ENCODE data around the gene MYH7.

MYH7 gene

GRCh38 chr14:23449314-23449713 lies 13.9 kb upstream of the MYH7 start:
- DNase-seq (ENCODE audit: low read depth in 2 of 2, low spot score in 1 of 2) = no peak

- no peak for DNase-seq (ENCODE audit: low read depth in 2 of 2, low spot score in 1 of 2)
These were observed 12.2 kb upstream of the MYH7 start for GRCh38 chr14:23447361-23448350.

GRCh38 chr14:23446291-23446851 lies 10.9 kb upstream of the MYH7 start:
- DNase-seq (ENCODE audit: low read depth in 2 of 2, low spot score in 1 of 2) = no peak

- DNase-seq (ENCODE audit: low read depth in 2 of 2, low spot score in 1 of 2) = no peak
These were observed 10.3 kb upstream of the MYH7 start for GRCh38 chr14:23445773-23446172.

- DNase-seq (ENCODE audit: low read depth in 2 of 2, low spot score in 1 of 2) = no peak
These were observed 8.9 kb upstream of the MYH7 start for GRCh38 chr14:23444314-23444713.

GRCh38 chr14:23443881-23444280 lies 8.4 kb upstream of the MYH7 start:
- DNase-seq (ENCODE audit: low read depth in 2 of 2, low spot score in 1 of 2) = no peak

GRCh38 chr14:23443411-23443812 lies 8.0 kb upstream of the MYH7 start:
- no peak for DNase-seq (ENCODE audit: low read depth in 2 of 2, low spot score in 1 of 2)

GRCh38 chr14:23442721-23443356 lies 7.4 kb upstream of the MYH7 start:
- no peak for DNase-seq (ENCODE audit: low read depth in 2 of 2, low spot score in 1 of 2)

- no peak for DNase-seq (ENCODE audit: low read depth in 2 of 2, low spot score in 1 of 2)
These were observed 5.6 kb upstream of the MYH7 start for GRCh38 chr14:23441076-23441475.

GRCh38 chr14:23439107-23439835 lies 3.8 kb upstream of the MYH7 start:
- DNase-seq (ENCODE audit: low read depth in 2 of 2, low spot score in 1 of 2) = no peak

- no peak for DNase-seq (ENCODE audit: low read depth in 2 of 2, low spot score in 1 of 2)
These were observed 2.9 kb upstream of the MYH7 start for GRCh38 chr14:23438101-23438971.

GRCh38 chr14:23437133-23438100 lies 2.0 kb upstream of the MYH7 start:
- no peak for DNase-seq (ENCODE audit: low read depth in 2 of 2, low spot score in 1 of 2)

- no peak for DNase-seq (ENCODE audit: low read depth in 2 of 2, low spot score in 1 of 2)
These were observed 1.1 kb upstream of the MYH7 start for GRCh38 chr14:23436327-23437132.

GRCh38 chr14:23434488-23435222 lies 805 bp downstream of the MYH7 start:
- no peak for DNase-seq (ENCODE audit: low read depth in 2 of 2, low spot score in 1 of 2)

GRCh38 chr14:23433457-23433856 lies 2.0 kb downstream of the MYH7 start:
- DNase-seq (ENCODE audit: low read depth in 2 of 2, low spot score in 1 of 2) = no peak

- DNase-seq (ENCODE audit: low read depth in 2 of 2, low spot score in 1 of 2) = no peak
These were observed 2.5 kb downstream of the MYH7 start for GRCh38 chr14:23432946-23433345.

GRCh38 chr14:23432102-23432925 lies 3.1 kb downstream of the MYH7 start:
- no peak for DNase-seq (ENCODE audit: low read depth in 2 of 2, low spot score in 1 of 2)

All from stimulated activated CD8-positive, alpha-beta memory T cell treated with anti-CD3 and anti-CD28 coated beads, Interleukin-4, amount 100 ng/mL, for 1 hour (primary cell).